HG02623 (cell line): ENCODE measurements around the gene DNAH10.
"Not testable (repeated sequence)": the region's sequence is repeated elsewhere in the genome, so short reads cannot be mapped to it uniquely, and the experiment has no call there.

Experiments used
- ATAC-seq: cut with Tn5 transposase; IDR thresholded peaks from one replicate; pipeline ENCODE4 v1.9.1; 2021; ENCODE audit warnings: moderate library complexity; ENCODE audit not compliant: unreplicated experiment

DNAH10 gene

GRCh38 chr12:123905319-123905925 is 143.3 kb downstream of the DNAH10 start:
- ATAC-seq = no peak

GRCh38 chr12:123906711-123907420 is 144.8 kb downstream of the DNAH10 start:
- no peak for ATAC-seq

- no peak for ATAC-seq
Measured at GRCh38 chr12:123907726-123908476, 145.8 kb downstream of the DNAH10 start.

GRCh38 chr12:123908884-123909725 is 147.0 kb downstream of the DNAH10 start:
- no peak for ATAC-seq

- no peak for ATAC-seq
Measured at GRCh38 chr12:123910057-123910456, 148.0 kb downstream of the DNAH10 start.

- no peak for ATAC-seq
Measured at GRCh38 chr12:123910761-123911193, 148.7 kb downstream of the DNAH10 start.

- not testable (repeated sequence) for ATAC-seq
Measured at GRCh38 chr12:123911672-123912409, 149.7 kb downstream of the DNAH10 start.

GRCh38 chr12:123912415-123913380 is 150.6 kb downstream of the DNAH10 start:
- no peak for ATAC-seq

GRCh38 chr12:123914726-123915333 is 152.7 kb downstream of the DNAH10 start:
- ATAC-seq = no peak

GRCh38 chr12:123916729-123917128 is 154.6 kb downstream of the DNAH10 start:
- ATAC-seq = no peak

GRCh38 chr12:123917337-123917850 is 155.3 kb downstream of the DNAH10 start:
- ATAC-seq = no peak

- no peak for ATAC-seq
Measured at GRCh38 chr12:123919980-123920360, 157.9 kb downstream of the DNAH10 start.

GRCh38 chr12:123923038-123923437 is 160.9 kb downstream of the DNAH10 start:
- no peak for ATAC-seq

- ATAC-seq = no peak
Measured at GRCh38 chr12:123923927-123924326, 161.8 kb downstream of the DNAH10 start.

- ATAC-seq = no peak
Measured at GRCh38 chr12:123924539-123924938, 162.4 kb downstream of the DNAH10 start.

GRCh38 chr12:123928274-123928865 is 166.3 kb downstream of the DNAH10 start:
- ATAC-seq = no peak

- ATAC-seq = no peak
Measured at GRCh38 chr12:123928897-123929296, 166.8 kb downstream of the DNAH10 start.

GRCh38 chr12:123929946-123930583 is 168.0 kb downstream of the DNAH10 start:
- no peak for ATAC-seq
